A673 (cell line): Measurements from ENCODE around the gene ETAA1. TPM values are rescaled to one million over a fixed set of nuclear protein-coding genes. Genes with fewer than 3 reads are reported as not detected.

Experiments
- BruUV-seq: library from RNA; stranded (reverse); fragments of 400-500 nt; replicated peaks from 2 replicates; lab custom pipeline; 2021; lab: Mats Ljungman, UMichigan
- CTCF ChIA-PET: fragments of 300-600 bp; sonication (Branson Sonifier 250); formaldehyde crosslinking; loops from one replicate; lab custom pipeline; 2022; ENCODE audit warnings: antibody characterized with exemption; lab: Charles Lee
- POLR2A ChIA-PET: fragments of 300-600 bp; sonication (Branson Sonifier 250); formaldehyde crosslinking; loops from one replicate; lab custom pipeline; 2022; ENCODE audit warnings: antibody characterized with exemption; ENCODE audit not compliant: low non-redundant PET; lab: Charles Lee
- DNase-seq: peaks from one replicate; pipeline ENCODE4 v3.0.0-alpha.2; 2015; ENCODE audit warnings: low spot score
- H3K27ac ChIP-seq: fragments of 200-600 bp; sonication (generic); 2 replicates; pipeline ENCODE4 v1.5.1; 2016; ENCODE audit warnings: mixed run types, low read depth, mild to moderate bottlenecking, mixed read lengths, antibody characterized with exemption, low read length; ENCODE audit not compliant: poor library complexity, severe bottlenecking
- H3K27me3 ChIP-seq: fragments of 200-600 bp; sonication (generic); replicated peaks from 2 replicates; pipeline ENCODE4 v1.6.1; 2017; ENCODE audit warnings: mixed run types, low read depth, mild to moderate bottlenecking, mixed read lengths, antibody characterized with exemption, low read length; ENCODE audit not compliant: insufficient read depth, poor library complexity
- H3K36me3 ChIP-seq: fragments of 200-600 bp; sonication (generic); 2 replicates; pipeline ENCODE4 v1.6.1; 2016; ENCODE audit warnings: mixed run types, mild to moderate bottlenecking, mixed read lengths, antibody characterized with exemption, low read length; ENCODE audit not compliant: insufficient read depth, poor library complexity, severe bottlenecking
- H3K4me1 ChIP-seq: fragments of 200-600 bp; sonication (generic); 2 replicates; pipeline ENCODE4 v1.6.1; 2017; ENCODE audit warnings: mixed run types, mild to moderate bottlenecking, mixed read lengths, antibody characterized with exemption, low read length; ENCODE audit not compliant: insufficient read depth, poor library complexity, severe bottlenecking
- H3K4me3 ChIP-seq: fragments of 200-600 bp; sonication (generic); 2 replicates; pipeline ENCODE4 v1.5.1; 2016; ENCODE audit warnings: low read depth, mixed run types, mild to moderate bottlenecking, mixed read lengths, low read length; ENCODE audit not compliant: poor library complexity, severe bottlenecking
- H3K9me3 ChIP-seq: fragments of 200-600 bp; sonication (generic); 2 replicates; pipeline ENCODE4 v1.6.1; 2016; ENCODE audit warnings: mixed run types, low read depth, mild to moderate bottlenecking, mixed read lengths, antibody characterized with exemption, low read length; ENCODE audit not compliant: poor library complexity, severe bottlenecking
- CTCF ChIP-seq: fragments of 300-800, 200-600 bp; sonication (generic); conservative IDR thresholded peaks from 2 replicates; pipeline ENCODE4 v1.5.1; 2017; ENCODE audit warnings: low read depth, mild to moderate bottlenecking, antibody characterized with exemption, low read length, moderate library complexity, mixed read lengths
- EZH2 ChIP-seq: fragments of 200-600 bp; sonication (generic); IDR thresholded peaks from 2 replicates; pipeline ENCODE4 v1.6.1; 2017; ENCODE audit warnings: borderline replicate concordance, low read depth, mild to moderate bottlenecking, mixed read lengths, antibody characterized with exemption, low read length; ENCODE audit not compliant: poor library complexity, severe bottlenecking
- intact Hi-C: fragments of 100-400 bp; cut with micrococcal nuclease; formaldehyde crosslinking; loops from one replicate; pipeline ENCODE4 v1.10.0; 2022; ENCODE audit not compliant: unreplicated experiment
- total RNA-seq: library from RNA; stranded (reverse); gene quantifications from 2 replicates; pipeline ENCODE4 v1.2.3, GENCODE V29; 2021

The ETAA1 gene
- total RNA-seq, 1 experiment from 2014 or later = 17.2 TPM

GRCh38 chr2:67446491-67446911, 49.4 kb downstream of the ETAA1 start:
- TF ChIP-seq CTCF = no peak
- no peak for TF ChIP-seq EZH2
- POLR2A ChIA-PET = no interaction called here
- BruUV-seq = no TSS peak
- H3K36me3 ChIP-seq = no peaks in the 10 kb centered on the region
- CTCF ChIA-PET = no interaction called here
- no peak overlapping the region for H3K4me3 ChIP-seq
- H3K27ac ChIP-seq = no peak overlapping the region
- DNase-seq = no peak
- H3K4me1 ChIP-seq = no peaks in the 10 kb centered on the region
- intact Hi-C loops = no loop called here
- no peaks in the 10 kb centered on the region for H3K27me3 ChIP-seq
- H3K9me3 ChIP-seq = no peaks in the 10 kb centered on the region

GRCh38 chr2:67448648-67449047, 51.5 kb downstream of the ETAA1 start:
- ChIA-PET CTCF (no interaction called here), POLR2A (no interaction called here)
- DNase-seq = no peak
- Histone ChIP-seq H3K4me3 (no peak overlapping the region), H3K4me1 (no peaks in the 10 kb centered on the region), H3K9me3 (no peaks in the 10 kb centered on the region), H3K36me3 (no peaks in the 10 kb centered on the region), H3K27ac (no peak overlapping the region), H3K27me3 (no peaks in the 10 kb centered on the region)
- TF ChIP-seq CTCF (no peak), EZH2 (no peak)
- intact Hi-C loops = no loop called here
- BruUV-seq = no TSS peak

- Histone ChIP-seq H3K9me3 (no peaks in the 10 kb centered on the region), H3K27ac (no peak overlapping the region), H3K27me3 (no peaks in the 10 kb centered on the region), H3K4me3 (no peak overlapping the region), H3K36me3 (no peaks in the 10 kb centered on the region), H3K4me1 (no peaks in the 10 kb centered on the region)
- DNase-seq = no peak
- no peak for TF ChIP-seq CTCF
- TF ChIP-seq EZH2 = no peak
- ChIA-PET POLR2A (no interaction called here), CTCF (no interaction called here)
- no TSS peak for BruUV-seq
- intact Hi-C loops = no loop called here
Observed at GRCh38 chr2:67451086-67451832, 54.1 kb downstream of the ETAA1 start.
